Spinal cord (tissue), 10 donors: Measurements from ENCODE around the gene RAX2. TPM values are rescaled to one million over a fixed set of nuclear protein-coding genes. Genes with fewer than 3 reads are reported as not detected.
"Not testable (repeated sequence)": the region's sequence is repeated elsewhere in the genome, so short reads cannot be mapped to it uniquely, and the experiment has no call there.

Experiments
- DNase-seq, 6 donors: peaks; one replicate each; pipeline versions ENCODE4 v3.0.0 to v3.0.0-alpha.2; 2013 to 2015; ENCODE audit warnings: low spot score in 6 of 6, low read depth in 4 of 6
- H3K27ac ChIP-seq: one replicate; pipeline ENCODE4 v1.5.1; 2013; ENCODE audit warnings: low read depth, low read length, control low read depth
- H3K27me3 ChIP-seq: one replicate; pipeline ENCODE4 v1.6.1; 2013; ENCODE audit warnings: low read length; ENCODE audit not compliant: control insufficient read depth, insufficient read depth
- H3K36me3 ChIP-seq: one replicate; pipeline ENCODE4 v1.6.1; 2013; ENCODE audit warnings: low read length; ENCODE audit not compliant: control insufficient read depth, insufficient read depth
- H3K4me1 ChIP-seq: one replicate; pipeline ENCODE4 v1.6.1; 2013; ENCODE audit warnings: low read length; ENCODE audit not compliant: control insufficient read depth, insufficient read depth
- H3K4me3 ChIP-seq: one replicate; pipeline ENCODE4 v1.5.1; 2013; ENCODE audit warnings: low read depth, low read length, control low read depth
- H3K9me3 ChIP-seq: one replicate; pipeline ENCODE4 v1.6.1; 2013; ENCODE audit warnings: low read length; ENCODE audit not compliant: control insufficient read depth, insufficient read depth
- WGBS: methylation state at CpG from one replicate; pipeline ENCODE4 v1.1.5; 2013; ENCODE audit warnings: missing lambda C conversion rate; ENCODE audit not compliant: insufficient coverage; 5-methylcytosine and 5-hydroxymethylcytosine counted together
- long read RNA-seq, 4 donors: transcript quantifications; one replicate each; lab custom pipeline, GENCODE V29; 2026
- polyA plus RNA-seq, 2 donors: library from polyadenylated mRNA; unstranded; fragments of 120-200 nt; gene quantifications; one replicate each; pipeline ENCODE4 v1.2.1, GENCODE V29; 2013; ENCODE audit not compliant: insufficient read length in 2 of 2
- total RNA-seq, 2 donors: library from RNA; depleted of rRNA in 1 of 2; stranded (reverse); fragments of 120-200 nt in 1 of 2; fragments of >200 nt in 1 of 2; gene quantifications; one replicate each; pipeline versions ENCODE4 v1.2.3 to v1.2.4, GENCODE V29; 2013 to 2014
- donor health status: healthy.

The RAX2 gene
- total RNA-seq (not detected), polyA plus RNA-seq (under 1 TPM in 1 of 2 donors, not detected in 1; 0.09 TPM)
- long read RNA-seq, donor 1, result 0 reads
- long read RNA-seq, donor 2, result 0 reads
- long read RNA-seq, donor 3, result 0 reads
- long read RNA-seq, donor 4, result 0 reads

DNA sequence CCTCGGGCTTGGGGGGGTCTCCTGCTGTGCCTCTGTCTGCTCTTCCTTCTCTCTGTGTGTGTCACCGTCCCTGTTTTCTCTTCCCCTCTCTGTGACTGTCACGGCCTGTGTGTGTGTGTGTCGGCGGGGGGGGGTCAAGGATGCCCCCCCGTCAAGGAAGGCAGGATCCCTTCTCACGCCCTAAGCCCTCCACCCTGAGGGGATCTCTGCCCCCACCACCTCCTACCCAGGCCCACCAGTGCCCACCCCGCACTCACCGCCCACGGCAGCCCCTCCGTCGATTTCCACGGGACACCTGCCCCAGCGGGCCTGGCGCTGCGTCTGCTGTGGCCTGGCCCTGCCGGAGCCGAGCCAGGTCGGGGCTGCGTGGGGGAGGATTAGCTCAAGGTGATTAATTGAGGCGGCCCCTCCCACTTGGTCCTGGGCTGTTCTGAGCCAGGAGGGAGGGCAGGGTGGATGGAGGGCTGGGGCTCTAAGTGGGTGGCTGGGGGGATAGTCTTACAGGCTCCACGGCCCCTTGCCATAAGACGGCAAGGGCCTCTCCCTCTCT is at the start of gene RAX2:
Gene RAX2, minus strand, starts transcription at position 323 of the 550 bp plus-strand sequence. CDS start 486 bp downstream, outside the sequence.
- H3K27ac ChIP-seq, result no peak within 1 kb of the TSS
- peaks cover 39% of the 10 kb centered on the region for H3K36me3 ChIP-seq
- H3K27me3 ChIP-seq, result no peaks in the 10 kb centered on the region
- no peaks in the 10 kb centered on the region for H3K4me1 ChIP-seq
- H3K9me3 ChIP-seq, result no peaks in the 10 kb centered on the region
- H3K4me3 ChIP-seq, result no peak within 1 kb of the TSS
- WGBS, result 45% methylated on average over 10 of the region's 23 CpGs
- DNase-seq, result no peak

DNA sequence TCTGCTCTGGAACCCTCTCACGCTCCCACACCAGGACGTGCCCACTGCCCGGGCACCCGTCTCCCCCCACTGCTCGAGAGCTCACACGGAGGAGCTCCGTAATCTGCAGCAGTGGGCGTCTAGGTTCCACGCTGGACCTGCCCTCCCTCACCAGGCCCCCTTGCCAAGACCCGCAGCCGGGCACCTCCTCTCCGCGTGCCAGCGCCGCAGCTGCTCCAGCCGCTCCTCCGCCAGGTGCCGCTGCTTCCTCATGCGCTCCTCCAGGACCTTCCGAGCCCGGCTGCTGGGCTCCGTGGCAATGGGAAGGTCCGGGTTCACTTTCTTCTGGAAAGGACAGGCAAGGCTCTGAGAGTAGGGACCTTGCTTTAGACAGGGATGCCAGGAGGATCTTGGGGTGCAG is 49.1 kb upstream of the RAX2 start:
- no peak overlapping the region for H3K4me3 ChIP-seq
- peaks cover 3% of the 10 kb centered on the region for H3K4me1 ChIP-seq
- no peak for DNase-seq
- H3K27me3 ChIP-seq, result no peaks in the 10 kb centered on the region
- 83% methylated on average over 23 of the region's 23 CpGs for whole genome bisulfite sequencing
- no peaks in the 10 kb centered on the region for H3K9me3 ChIP-seq
- peaks cover 66% of the 10 kb centered on the region for H3K36me3 ChIP-seq
- no peak overlapping the region for H3K27ac ChIP-seq

- H3K27me3 ChIP-seq, result no peaks in the 10 kb centered on the region
- no peak overlapping the region for H3K4me3 ChIP-seq
- H3K9me3 ChIP-seq, result no peaks in the 10 kb centered on the region
- 91% methylated on average over 19 of the region's 19 CpGs for WGBS
- no peak for DNase-seq
- H3K36me3 ChIP-seq, result peaks cover 57% of the 10 kb centered on the region
- H3K4me1 ChIP-seq, result peaks cover 3% of the 10 kb centered on the region
- H3K27ac ChIP-seq, result no peak overlapping the region
Measured at GRCh38 chr19:3819989-3820388, 48.0 kb upstream of the RAX2 start.

GRCh38 chr19:3818918-3819317 is 46.9 kb upstream of the RAX2 start:
- no peak for DNase-seq
- Histone ChIP-seq H3K27ac (no peak overlapping the region), H3K36me3 (peaks cover 64% of the 10 kb centered on the region), H3K4me1 (peaks cover 3% of the 10 kb centered on the region), H3K4me3 (no peak overlapping the region), H3K9me3 (no peaks in the 10 kb centered on the region), H3K27me3 (no peaks in the 10 kb centered on the region)
- WGBS, result 80% methylated on average over 31 of the region's 31 CpGs

GRCh38 chr19:3818466-3818865 is 46.4 kb upstream of the RAX2 start:
- Histone ChIP-seq H3K36me3 (peaks cover 68% of the 10 kb centered on the region), H3K27ac (no peak overlapping the region), H3K4me3 (no peak overlapping the region), H3K4me1 (peaks cover 3% of the 10 kb centered on the region), H3K27me3 (no peaks in the 10 kb centered on the region), H3K9me3 (no peaks in the 10 kb centered on the region)
- DNase-seq, result no peak
- WGBS, result 59% methylated on average over 11 of the region's 11 CpGs

GRCh38 chr19:3817761-3818160 is 45.7 kb upstream of the RAX2 start:
- Histone ChIP-seq H3K9me3 (no peaks in the 10 kb centered on the region), H3K4me1 (peaks cover 3% of the 10 kb centered on the region), H3K27me3 (no peaks in the 10 kb centered on the region), H3K27ac (no peak overlapping the region), H3K36me3 (peaks cover 66% of the 10 kb centered on the region), H3K4me3 (no peak overlapping the region)
- WGBS, result 63% methylated on average over 8 of the region's 8 CpGs
- no peak for DNase-seq

DNA sequence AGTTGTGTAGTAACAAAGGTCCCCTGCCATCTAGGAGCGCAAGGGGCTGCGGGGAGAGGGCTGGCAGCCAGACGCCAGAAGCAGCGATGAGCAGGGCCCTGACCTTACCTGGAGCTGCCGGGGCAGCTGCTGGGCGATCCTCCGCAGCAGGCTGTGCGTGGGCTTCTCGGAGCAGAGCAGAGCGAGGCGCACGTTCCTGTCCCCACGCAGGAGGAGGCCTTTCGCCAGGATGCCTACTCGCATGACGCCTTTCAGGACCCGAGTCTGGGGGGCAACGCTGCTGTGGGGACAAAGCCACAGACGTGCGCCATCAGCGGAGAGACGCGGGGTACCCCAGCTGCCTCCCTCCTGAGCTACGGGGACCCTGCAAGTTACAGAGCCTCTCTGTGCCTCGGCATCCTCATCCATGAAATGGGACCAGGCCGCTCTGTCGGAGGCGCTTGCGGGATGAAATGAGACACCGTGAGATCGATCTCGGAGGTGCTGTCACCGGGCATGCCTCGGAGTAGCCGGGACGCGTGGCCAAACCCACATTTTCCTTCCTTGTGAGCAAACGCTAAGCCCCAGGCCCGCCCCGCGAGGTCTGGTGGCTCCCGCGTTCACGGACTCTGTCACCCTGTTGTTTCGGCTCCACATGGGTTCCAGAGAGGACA is 44.7 kb upstream of the RAX2 start:
- H3K4me1 ChIP-seq, result no peaks in the 10 kb centered on the region
- no peaks in the 10 kb centered on the region for H3K27me3 ChIP-seq
- H3K9me3 ChIP-seq, result no peaks in the 10 kb centered on the region
- peaks cover 63% of the 10 kb centered on the region for H3K36me3 ChIP-seq
- 89% methylated on average over 45 of the region's 45 CpGs for WGBS
- no peak for DNase-seq
- no peak overlapping the region for H3K27ac ChIP-seq
- H3K4me3 ChIP-seq, result no peak overlapping the region

DNA sequence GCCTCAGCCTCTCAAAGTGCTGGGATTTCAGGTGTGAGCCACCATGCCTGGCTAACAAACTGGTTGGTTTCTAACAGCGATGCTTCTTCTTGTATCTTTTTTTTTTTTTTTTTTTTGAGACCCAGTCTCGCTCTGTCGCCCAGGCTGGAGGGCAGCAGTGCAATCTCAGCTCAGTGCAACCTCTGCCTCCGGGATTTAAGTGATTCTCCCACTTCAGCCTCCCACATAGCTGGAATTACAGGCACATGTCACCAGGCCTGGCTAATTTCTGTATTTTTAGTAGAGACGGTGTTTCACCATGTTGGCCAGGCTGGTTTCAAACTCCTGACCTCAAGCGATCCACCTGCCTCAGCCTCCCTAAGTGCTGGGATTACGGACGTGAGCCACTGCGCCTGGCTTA is 44.1 kb upstream of the RAX2 start:
- not testable (repeated sequence) for H3K4me1 ChIP-seq, H3K27ac ChIP-seq, H3K4me3 ChIP-seq, H3K27me3 ChIP-seq, DNase-seq, H3K9me3 ChIP-seq
- H3K36me3 ChIP-seq, result peaks cover 62% of the 10 kb centered on the region
- 97% methylated on average over 5 of the region's 9 CpGs for WGBS

DNA sequence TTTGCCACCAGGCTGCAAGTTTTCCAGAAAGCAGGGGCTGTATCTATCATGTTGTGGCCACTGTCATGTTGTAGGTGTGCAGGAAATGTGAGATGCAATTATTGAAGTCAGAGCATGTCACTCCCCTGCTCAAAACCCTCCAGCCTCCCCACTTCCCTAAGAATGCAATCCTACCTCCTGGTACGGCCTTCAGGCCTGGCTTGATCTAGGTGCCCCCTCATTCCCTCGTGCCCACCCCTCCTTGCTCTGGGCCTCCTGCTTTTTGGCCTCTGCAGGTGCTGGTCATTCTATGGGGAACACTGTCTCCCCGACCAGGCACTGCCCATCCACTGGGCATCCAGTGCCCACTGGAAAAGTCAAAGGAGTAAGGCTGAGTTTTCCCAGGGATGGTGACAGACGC is 42.6 kb upstream of the RAX2 start:
- 80% methylated on average over 4 of the region's 4 CpGs for WGBS
- Histone ChIP-seq H3K4me3 (no peak overlapping the region), H3K27me3 (no peaks in the 10 kb centered on the region), H3K27ac (no peak overlapping the region), H3K9me3 (no peaks in the 10 kb centered on the region), H3K4me1 (no peaks in the 10 kb centered on the region), H3K36me3 (peaks cover 63% of the 10 kb centered on the region)
- no peak for DNase-seq
